ENCODE results near the gene ARL5C. TPM values are rescaled to one million over a fixed set of nuclear protein-coding genes. Genes with fewer than 3 reads are reported as not detected.

Gene ARL5C
- total RNA-seq, 1 experiment from 2014 or later: not detected

DNA sequence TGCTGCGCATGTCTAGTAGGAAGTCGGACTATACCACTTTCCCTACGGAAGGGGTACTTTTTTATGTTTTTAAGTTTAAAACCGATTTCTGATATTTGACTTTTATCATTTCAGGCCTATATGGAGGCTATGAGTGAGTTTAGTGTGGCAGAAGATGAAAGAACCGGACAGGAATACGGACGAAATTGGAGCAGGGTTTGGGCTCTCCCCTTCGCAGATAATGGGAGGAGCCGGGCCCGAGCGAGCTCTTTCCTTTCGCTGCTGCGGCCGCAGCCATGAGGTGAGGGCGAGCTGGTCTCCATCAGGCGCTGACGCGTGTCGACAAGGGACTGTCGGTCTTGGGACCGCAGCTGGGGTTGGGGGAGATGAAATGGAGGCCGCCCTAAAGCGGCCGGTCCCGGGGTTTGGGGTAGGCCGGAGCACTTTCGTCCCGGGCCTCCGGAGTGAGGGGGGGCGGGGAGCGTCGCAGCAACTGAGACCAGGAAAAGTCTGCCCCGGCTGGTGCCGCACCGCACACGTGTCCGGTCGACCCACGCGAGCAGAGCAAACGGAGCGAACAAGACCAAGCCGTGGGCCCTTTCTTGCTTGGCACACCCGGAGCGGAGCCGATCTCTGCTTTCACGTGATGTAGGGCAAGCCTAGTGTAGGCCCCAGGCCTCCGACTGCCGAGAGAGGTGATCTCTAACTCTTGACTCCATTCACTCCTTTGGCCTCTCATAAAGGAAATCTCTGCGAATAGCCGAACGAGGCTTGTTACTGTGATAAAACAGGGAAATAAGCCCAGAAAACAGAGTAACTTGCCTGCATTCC lies 34.3 kb upstream of the ARL5C start, which contains the start of gene RPL19 (continued):
- TF ChIP-seq, protein P1, sequence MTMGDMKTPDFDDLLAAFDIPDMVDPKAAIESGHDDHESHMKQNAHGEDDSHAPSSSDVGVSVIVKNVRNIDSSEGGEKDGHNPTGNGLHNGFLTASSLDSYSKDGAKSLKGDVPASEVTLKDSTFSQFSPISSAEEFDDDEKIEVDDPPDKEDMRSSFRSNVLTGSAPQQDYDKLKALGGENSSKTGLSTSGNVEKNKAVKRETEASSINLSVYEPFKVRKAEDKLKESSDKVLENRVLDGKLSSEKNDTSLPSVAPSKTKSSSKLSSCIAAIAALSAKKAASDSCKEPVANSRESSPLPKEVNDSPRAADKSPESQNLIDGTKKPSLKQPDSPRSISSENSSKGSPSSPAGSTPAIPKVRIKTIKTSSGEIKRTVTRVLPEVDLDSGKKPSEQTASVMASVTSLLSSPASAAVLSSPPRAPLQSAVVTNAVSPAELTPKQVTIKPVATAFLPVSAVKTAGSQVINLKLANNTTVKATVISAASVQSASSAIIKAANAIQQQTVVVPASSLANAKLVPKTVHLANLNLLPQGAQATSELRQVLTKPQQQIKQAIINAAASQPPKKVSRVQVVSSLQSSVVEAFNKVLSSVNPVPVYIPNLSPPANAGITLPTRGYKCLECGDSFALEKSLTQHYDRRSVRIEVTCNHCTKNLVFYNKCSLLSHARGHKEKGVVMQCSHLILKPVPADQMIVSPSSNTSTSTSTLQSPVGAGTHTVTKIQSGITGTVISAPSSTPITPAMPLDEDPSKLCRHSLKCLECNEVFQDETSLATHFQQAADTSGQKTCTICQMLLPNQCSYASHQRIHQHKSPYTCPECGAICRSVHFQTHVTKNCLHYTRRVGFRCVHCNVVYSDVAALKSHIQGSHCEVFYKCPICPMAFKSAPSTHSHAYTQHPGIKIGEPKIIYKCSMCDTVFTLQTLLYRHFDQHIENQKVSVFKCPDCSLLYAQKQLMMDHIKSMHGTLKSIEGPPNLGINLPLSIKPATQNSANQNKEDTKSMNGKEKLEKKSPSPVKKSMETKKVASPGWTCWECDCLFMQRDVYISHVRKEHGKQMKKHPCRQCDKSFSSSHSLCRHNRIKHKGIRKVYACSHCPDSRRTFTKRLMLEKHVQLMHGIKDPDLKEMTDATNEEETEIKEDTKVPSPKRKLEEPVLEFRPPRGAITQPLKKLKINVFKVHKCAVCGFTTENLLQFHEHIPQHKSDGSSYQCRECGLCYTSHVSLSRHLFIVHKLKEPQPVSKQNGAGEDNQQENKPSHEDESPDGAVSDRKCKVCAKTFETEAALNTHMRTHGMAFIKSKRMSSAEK (CRISPR knock-in tag; IDR thresholded peaks at IDR 0.05; ENCODE audit: borderline replicate concordance): no peak
- no peak for TF ChIP-seq GRHL2 (CRISPR knock-in tag; IDR thresholded peaks at IDR 0.05; ENCODE audit: insufficient replicate concordance, severe bottlenecking)
- TF ChIP-seq, protein P2, sequence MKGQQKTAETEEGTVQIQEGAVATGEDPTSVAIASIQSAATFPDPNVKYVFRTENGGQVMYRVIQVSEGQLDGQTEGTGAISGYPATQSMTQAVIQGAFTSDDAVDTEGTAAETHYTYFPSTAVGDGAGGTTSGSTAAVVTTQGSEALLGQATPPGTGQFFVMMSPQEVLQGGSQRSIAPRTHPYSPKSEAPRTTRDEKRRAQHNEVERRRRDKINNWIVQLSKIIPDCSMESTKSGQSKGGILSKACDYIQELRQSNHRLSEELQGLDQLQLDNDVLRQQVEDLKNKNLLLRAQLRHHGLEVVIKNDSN (CRISPR knock-in tag; IDR thresholded peaks at IDR 0.05): no peak; the same call in 1 of the 2 replicates
- TF ChIP-seq ZNF396 (CRISPR knock-in tag; IDR thresholded peaks at IDR 0.05; ENCODE audit: borderline replicate concordance): no peak
- TF ChIP-seq TEAD1 (CRISPR knock-in tag; IDR thresholded peaks at IDR 0.05): no peak; the same call in 1 of the 2 replicates
- 0 out of 2 replicates have a peak, but pooled peaks have one; percentile 42 for TF ChIP-seq MYBL2 (CRISPR knock-in tag; IDR thresholded peaks at IDR 0.05)
- TF ChIP-seq, protein P3, sequence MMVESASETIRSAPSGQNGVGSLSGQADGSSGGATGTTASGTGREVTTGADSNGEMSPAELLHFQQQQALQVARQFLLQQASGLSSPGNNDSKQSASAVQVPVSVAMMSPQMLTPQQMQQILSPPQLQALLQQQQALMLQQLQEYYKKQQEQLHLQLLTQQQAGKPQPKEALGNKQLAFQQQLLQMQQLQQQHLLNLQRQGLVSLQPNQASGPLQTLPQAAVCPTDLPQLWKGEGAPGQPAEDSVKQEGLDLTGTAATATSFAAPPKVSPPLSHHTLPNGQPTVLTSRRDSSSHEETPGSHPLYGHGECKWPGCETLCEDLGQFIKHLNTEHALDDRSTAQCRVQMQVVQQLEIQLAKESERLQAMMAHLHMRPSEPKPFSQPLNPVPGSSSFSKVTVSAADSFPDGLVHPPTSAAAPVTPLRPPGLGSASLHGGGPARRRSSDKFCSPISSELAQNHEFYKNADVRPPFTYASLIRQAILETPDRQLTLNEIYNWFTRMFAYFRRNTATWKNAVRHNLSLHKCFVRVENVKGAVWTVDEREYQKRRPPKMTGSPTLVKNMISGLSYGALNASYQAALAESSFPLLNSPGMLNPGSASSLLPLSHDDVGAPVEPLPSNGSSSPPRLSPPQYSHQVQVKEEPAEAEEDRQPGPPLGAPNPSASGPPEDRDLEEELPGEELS (CRISPR knock-in tag; IDR thresholded peaks at IDR 0.05): peak; percentile 78; the same call in 1 of the 2 replicates
- TF ChIP-seq TEAD4 (CRISPR knock-in tag; IDR thresholded peaks at IDR 0.05): 0 out of 2 replicates have a peak, but pooled peaks have one; percentile 24
- TF ChIP-seq FOXJ3 (CRISPR knock-in tag; IDR thresholded peaks at IDR 0.05; ENCODE audit: borderline replicate concordance): no peak

DNA sequence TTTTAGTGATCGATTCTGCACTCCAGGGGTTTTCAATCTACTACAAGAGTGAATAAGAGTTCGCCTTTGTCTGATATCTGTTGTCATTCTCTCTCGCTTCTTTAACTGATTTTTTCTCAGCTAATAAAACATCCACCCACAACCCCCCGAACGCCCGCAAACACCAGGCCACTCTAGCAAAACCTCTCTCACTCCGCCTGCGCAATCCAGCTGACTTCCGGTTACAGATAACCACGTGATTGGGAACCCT lies 33.8 kb upstream of the ARL5C start:
- no peaks in the 10 kb centered on the region for H3K9me3 Mint-ChIP-seq
- peak; percentile 83 for DNase-seq (ENCODE audit: low spot score)
- H3K27ac Mint-ChIP-seq: peak overlapping the region; percentile 100
- H3K27me3 Mint-ChIP-seq (ENCODE audit: low read depth): no peaks in the 10 kb centered on the region; the same call in 1 of the 2 replicates
- H3K4me1 Mint-ChIP-seq: peaks cover 48% of the 10 kb centered on the region
- peaks cover 45% of the 10 kb centered on the region for H3K36me3 Mint-ChIP-seq
- no peak for TF ChIP-seq CREB1 (CRISPR knock-in tag; IDR thresholded peaks at IDR 0.05)
- TF ChIP-seq, protein P4, sequence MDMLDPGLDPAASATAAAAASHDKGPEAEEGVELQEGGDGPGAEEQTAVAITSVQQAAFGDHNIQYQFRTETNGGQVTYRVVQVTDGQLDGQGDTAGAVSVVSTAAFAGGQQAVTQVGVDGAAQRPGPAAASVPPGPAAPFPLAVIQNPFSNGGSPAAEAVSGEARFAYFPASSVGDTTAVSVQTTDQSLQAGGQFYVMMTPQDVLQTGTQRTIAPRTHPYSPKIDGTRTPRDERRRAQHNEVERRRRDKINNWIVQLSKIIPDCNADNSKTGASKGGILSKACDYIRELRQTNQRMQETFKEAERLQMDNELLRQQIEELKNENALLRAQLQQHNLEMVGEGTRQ (CRISPR knock-in tag; IDR thresholded peaks at IDR 0.05): peak; percentile 93
- TF ChIP-seq, protein P2 (CRISPR knock-in tag; IDR thresholded peaks at IDR 0.05): peak; percentile 93
- POLR2A ChIA-PET: interaction anchor here (0.6 to 1.3 kb wide), 12 partner anchors 9 to 614 kb away, joined by 3 to 16 read pairs (median 4); partner anchors contain the start of gene STAC2
- H3K4me3 Mint-ChIP-seq: peak overlapping the region; percentile 98
- peak; percentile 25 for ATAC-seq
- CTCF ChIA-PET: interaction anchor here (0.5 to 2.2 kb wide), 15 partner anchors 12 to 774 kb away, joined by 3 to 25 read pairs (median 8); partner anchors contain the start of gene STAC2

DNA sequence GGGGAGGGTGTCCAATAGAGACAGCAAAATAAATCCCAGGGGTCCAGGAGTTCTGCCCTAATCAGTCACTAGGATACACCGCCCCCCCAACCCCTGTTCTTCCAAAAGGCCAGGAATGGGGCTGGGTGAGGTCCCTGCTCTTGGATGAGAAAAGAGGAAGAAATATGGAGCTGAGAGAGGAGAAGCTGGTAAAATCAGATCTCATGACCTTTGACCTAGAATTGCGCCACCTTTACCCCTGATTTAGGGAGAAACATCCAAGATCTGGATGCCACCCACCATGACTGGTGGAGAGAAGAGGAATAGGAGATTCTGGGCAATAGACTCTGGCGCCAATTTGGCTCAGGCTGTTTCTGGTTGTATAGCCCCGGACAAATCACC lies 32.2 kb upstream of the ARL5C start:
- DNase-seq (ENCODE audit: low spot score) (no peak), ATAC-seq (no peak)
- Mint-ChIP-seq H3K4me3 (peak overlapping the region; percentile 98), H3K27ac (peak overlapping the region; percentile 74), H3K36me3 (peaks cover 35% of the 10 kb centered on the region), H3K9me3 (no peaks in the 10 kb centered on the region), H3K4me1 (peaks cover 56% of the 10 kb centered on the region), H3K27me3 (ENCODE audit: low read depth) (no peaks in the 10 kb centered on the region; the same call in 1 of the 2 replicates)
- ChIA-PET CTCF (interaction anchor here (0.6 to 4.8 kb wide), 5 partner anchors 9 to 37 kb away, joined by 3 to 62 read pairs (median 7); no protein-coding TSS in a partner anchor), POLR2A (no interaction called here)
- TF ChIP-seq, protein P5, sequence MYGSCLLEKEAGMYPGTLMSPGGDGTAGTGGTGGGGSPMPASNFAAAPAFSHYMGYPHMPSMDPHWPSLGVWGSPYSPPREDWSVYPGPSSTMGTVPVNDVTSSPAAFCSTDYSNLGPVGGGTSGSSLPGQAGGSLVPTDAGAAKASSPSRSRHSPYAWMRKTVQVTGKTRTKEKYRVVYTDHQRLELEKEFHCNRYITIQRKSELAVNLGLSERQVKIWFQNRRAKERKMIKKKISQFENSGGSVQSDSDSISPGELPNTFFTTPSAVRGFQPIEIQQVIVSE (CRISPR knock-in tag; IDR thresholded peaks at IDR 0.05; ENCODE audit: borderline replicate concordance): no peak
- no peak for TF ChIP-seq PRRX2 (CRISPR knock-in tag; IDR thresholded peaks at IDR 0.05)
- no peak for TF ChIP-seq GRHL2 (CRISPR knock-in tag; IDR thresholded peaks at IDR 0.05; ENCODE audit: insufficient replicate concordance, severe bottlenecking)
- TF ChIP-seq, protein P3 (CRISPR knock-in tag; IDR thresholded peaks at IDR 0.05): no peak
- TF ChIP-seq, protein P1 (CRISPR knock-in tag; IDR thresholded peaks at IDR 0.05; ENCODE audit: borderline replicate concordance): no peak

All from WTC11 (cell line).